ENCODE measurements around the gene IFNLR1.

DNA sequence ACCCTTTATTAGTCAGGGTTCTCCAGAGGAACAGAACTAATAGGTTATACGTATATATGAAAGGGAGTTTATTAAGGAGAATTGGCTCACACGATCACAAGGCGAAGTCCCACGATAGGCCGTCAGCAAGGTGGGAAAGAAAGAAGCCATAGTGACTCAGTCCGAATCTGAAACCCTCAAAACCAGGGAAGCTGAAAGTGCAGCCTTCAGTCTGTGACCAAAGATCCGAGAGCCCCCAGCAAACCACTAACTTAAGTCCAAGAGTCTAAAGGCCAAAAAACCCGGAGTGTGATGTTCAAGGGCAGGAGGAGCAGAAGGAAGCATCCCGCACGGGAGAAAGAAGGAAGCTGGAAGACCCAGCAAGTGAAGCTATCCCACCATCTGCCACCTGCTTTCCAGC lies 9.9 kb downstream of the IFNLR1 start:
- TF ChIP-seq, protein P1, sequence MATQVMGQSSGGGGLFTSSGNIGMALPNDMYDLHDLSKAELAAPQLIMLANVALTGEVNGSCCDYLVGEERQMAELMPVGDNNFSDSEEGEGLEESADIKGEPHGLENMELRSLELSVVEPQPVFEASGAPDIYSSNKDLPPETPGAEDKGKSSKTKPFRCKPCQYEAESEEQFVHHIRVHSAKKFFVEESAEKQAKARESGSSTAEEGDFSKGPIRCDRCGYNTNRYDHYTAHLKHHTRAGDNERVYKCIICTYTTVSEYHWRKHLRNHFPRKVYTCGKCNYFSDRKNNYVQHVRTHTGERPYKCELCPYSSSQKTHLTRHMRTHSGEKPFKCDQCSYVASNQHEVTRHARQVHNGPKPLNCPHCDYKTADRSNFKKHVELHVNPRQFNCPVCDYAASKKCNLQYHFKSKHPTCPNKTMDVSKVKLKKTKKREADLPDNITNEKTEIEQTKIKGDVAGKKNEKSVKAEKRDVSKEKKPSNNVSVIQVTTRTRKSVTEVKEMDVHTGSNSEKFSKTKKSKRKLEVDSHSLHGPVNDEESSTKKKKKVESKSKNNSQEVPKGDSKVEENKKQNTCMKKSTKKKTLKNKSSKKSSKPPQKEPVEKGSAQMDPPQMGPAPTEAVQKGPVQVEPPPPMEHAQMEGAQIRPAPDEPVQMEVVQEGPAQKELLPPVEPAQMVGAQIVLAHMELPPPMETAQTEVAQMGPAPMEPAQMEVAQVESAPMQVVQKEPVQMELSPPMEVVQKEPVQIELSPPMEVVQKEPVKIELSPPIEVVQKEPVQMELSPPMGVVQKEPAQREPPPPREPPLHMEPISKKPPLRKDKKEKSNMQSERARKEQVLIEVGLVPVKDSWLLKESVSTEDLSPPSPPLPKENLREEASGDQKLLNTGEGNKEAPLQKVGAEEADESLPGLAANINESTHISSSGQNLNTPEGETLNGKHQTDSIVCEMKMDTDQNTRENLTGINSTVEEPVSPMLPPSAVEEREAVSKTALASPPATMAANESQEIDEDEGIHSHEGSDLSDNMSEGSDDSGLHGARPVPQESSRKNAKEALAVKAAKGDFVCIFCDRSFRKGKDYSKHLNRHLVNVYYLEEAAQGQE (IDR thresholded peaks at IDR 0.05; ENCODE audit: insufficient read depth in 1 of 2, low read depth in 2 of 2, low read length in 2 of 2) = no peak
- TF ChIP-seq TAF1 (IDR thresholded peaks at IDR 0.05; ENCODE audit: borderline replicate concordance, insufficient read depth, low read length) = no peak
- TF ChIP-seq SIN3A (IDR thresholded peaks at IDR 0.05; ENCODE audit: borderline replicate concordance, insufficient read depth, low read length) = no peak
- TF ChIP-seq POLR2AphosphoS5 (IDR thresholded peaks at IDR 0.05; ENCODE audit: low read depth, low read length) = no peak
- no peak for TF ChIP-seq FOXP2 (optimal IDR thresholded peaks at IDR 0.05; ENCODE audit: borderline replicate concordance, extremely low read depth, extremely low read length, insufficient read depth)

Data from PFSK-1 (cell line).